ENCODE measurements around the gene OR10A7.
"Not testable (repeated sequence)": the region's sequence is repeated elsewhere in the genome, so short reads cannot be mapped to it uniquely, and the experiment has no call there.

The OR10A7 gene

GRCh38 chr12:55220725-55221124 is at the start of gene OR10A7:
Gene OR10A7 (plus strand): TSS chr12:55221025. CDS start chr12:55221025, 0 bp downstream.
- no peak for DNase-seq (ENCODE audit: low read depth)

- no peak for DNase-seq (ENCODE audit: low read depth)
Observed at GRCh38 chr12:55171445-55171844, 49.4 kb upstream of the OR10A7 start.

GRCh38 chr12:55171846-55172245 is 49.0 kb upstream of the OR10A7 start:
- not testable (repeated sequence) for DNase-seq (ENCODE audit: low read depth)

- no peak for DNase-seq (ENCODE audit: low read depth)
Observed at GRCh38 chr12:55172686-55173085, 48.1 kb upstream of the OR10A7 start.

GRCh38 chr12:55173456-55173855 is 47.4 kb upstream of the OR10A7 start:
- DNase-seq (ENCODE audit: low read depth): no peak

- DNase-seq (ENCODE audit: low read depth): no peak
Observed at GRCh38 chr12:55188573-55188972, 32.3 kb upstream of the OR10A7 start.

GRCh38 chr12:55188974-55189556 is 31.8 kb upstream of the OR10A7 start:
- DNase-seq (ENCODE audit: low read depth): peak; percentile 30

- no peak for DNase-seq (ENCODE audit: low read depth)
Observed at GRCh38 chr12:55194382-55194781, 26.4 kb upstream of the OR10A7 start.

- DNase-seq (ENCODE audit: low read depth): no peak
Observed at GRCh38 chr12:55226523-55226922, 5.7 kb downstream of the OR10A7 start.

GRCh38 chr12:55227643-55228042 is 6.8 kb downstream of the OR10A7 start:
- DNase-seq (ENCODE audit: low read depth): no peak

- no peak for DNase-seq (ENCODE audit: low read depth)
Observed at GRCh38 chr12:55244309-55244708, 23.5 kb downstream of the OR10A7 start, which contains the start of gene OR6C74. Gene OR6C74 (plus strand): TSS chr12:55244609. CDS start chr12:55247288, 2,679 bp downstream.

GRCh38 chr12:55246159-55246558 is 25.3 kb downstream of the OR10A7 start:
- no peak for DNase-seq (ENCODE audit: low read depth)

- no peak for DNase-seq (ENCODE audit: low read depth)
Observed at GRCh38 chr12:55250944-55251343, 30.1 kb downstream of the OR10A7 start.

GRCh38 chr12:55253281-55253680 is 32.5 kb downstream of the OR10A7 start:
- no peak for DNase-seq (ENCODE audit: low read depth)

GRCh38 chr12:55256831-55257230 is 36.0 kb downstream of the OR10A7 start:
- no peak for DNase-seq (ENCODE audit: low read depth)

GRCh38 chr12:55258303-55258702 is 37.5 kb downstream of the OR10A7 start:
- DNase-seq (ENCODE audit: low read depth): no peak
